22Rv1 (cell line): Measurements from ENCODE around the gene RSPH9.

ENCODE experiments used
- CTCF ChIP-seq: fragments of 450-650 bp; IDR thresholded peaks from 2 replicates; pipeline ENCODE4 v1.5.1; 2017; ENCODE audit warnings: mild to moderate bottlenecking
- ZFX ChIP-seq: fragments of 450-650 bp; IDR thresholded peaks from 2 replicates; pipeline ENCODE4 v1.6.1; 2017; ENCODE audit warnings: antibody characterized with exemption, borderline replicate concordance

GRCh38 chr6:43600595-43600994 lies 44.2 kb upstream of the RSPH9 start:
- TF ChIP-seq CTCF (no peak), ZFX (no peak)
